K562 (cell line): ENCODE measurements around the gene SHANK1. TPM values are rescaled to one million over a fixed set of nuclear protein-coding genes. Genes with fewer than 3 reads are reported as not detected.

Experiments used
- ATAC-seq: fragments of 200-7000 bp; cut with Tn5 transposase; 3 replicates; pipeline ENCODE4 v1.9.1; 2020; ENCODE audit warnings: moderate library complexity
- BruUV-seq: library from RNA; stranded (reverse); fragments of 400-500 nt; replicated peaks from 2 replicates; lab custom pipeline; 2021; lab: Mats Ljungman, UMichigan
- CTCF ChIA-PET: fragments of 300-600 bp; formaldehyde crosslinking; extraction: SDS; loops from one replicate; lab custom pipeline; 2021; ENCODE audit warnings: low intra/inter-chr PET ratio; lab: Yijun Ruan, JAX
- POLR2A ChIA-PET: fragments of 300-600, 350-650 bp; sonication (Branson Sonifier 250); formaldehyde crosslinking; extraction: SDS; loops from one replicate; lab custom pipeline; 2021; ENCODE audit warnings: antibody characterized with exemption, inconsistent platforms; lab: Yijun Ruan, JAX
- DNase-seq, 4 experiments: peaks; one replicate each; pipeline versions ENCODE4 v3.0.0 to v3.0.0-alpha.2; 2011 to 2018; ENCODE audit warnings: low spot score in 3 of 4, mixed read lengths in 3 of 4; ENCODE audit errors: extremely low read depth in 1 of 4
- FAIRE-seq: peaks from 2 replicates; lab custom pipeline; 2011; peaks lifted over from hg19 to GRCh38; lab: Jason Lieb, UNC
- H2AFZ ChIP-seq: 2 replicates; pipeline ENCODE4 v1.6.0; 2011; ENCODE audit warnings: low read depth, low read length, control low read depth, inconsistent platforms
- H3K27ac ChIP-seq: fragments of 200-600 bp; 3 replicates; pipeline ENCODE4 v1.8.0; 2011; ENCODE audit warnings: low read depth, mild to moderate bottlenecking, control low read depth, inconsistent platforms, low read length, moderate library complexity, mixed read lengths; ENCODE audit errors: extremely low read depth
- H3K27me3 ChIP-seq, 2 experiments: fragments of 300-600 bp in 1 of 2; 2 replicates in 1 of 2; 3 replicates in 1 of 2; pipeline versions ENCODE4 v1.6.0 to v1.8.0; 2011; ENCODE audit warnings: inconsistent platforms in 2 of 2, low read length in 2 of 2, mild to moderate bottlenecking in 1 of 2, mixed read lengths in 1 of 2, moderate library complexity in 1 of 2; ENCODE audit not compliant: control insufficient read depth in 2 of 2, insufficient read depth in 2 of 2
- H3K36me3 ChIP-seq: fragments of 300-600 bp; 3 replicates; pipeline ENCODE4 v1.8.0; 2011; ENCODE audit warnings: mild to moderate bottlenecking, low read length, inconsistent platforms; ENCODE audit not compliant: control insufficient read depth, insufficient read depth
- H3K4me1 ChIP-seq, 2 experiments: fragments of 200-600 bp in 1 of 2; replicated peaks in 1 of 2; 2 replicates in 1 of 2; 3 replicates in 1 of 2; pipeline versions ENCODE4 v1.5.1 to v1.8.0; 2011; ENCODE audit warnings: inconsistent platforms in 2 of 2, low read length in 2 of 2, mild to moderate bottlenecking in 1 of 2, mixed read lengths in 1 of 2, moderate library complexity in 1 of 2; ENCODE audit not compliant: control insufficient read depth in 2 of 2, insufficient read depth in 2 of 2
- H3K4me2 ChIP-seq: 2 replicates; pipeline ENCODE4 v1.6.1; 2011; ENCODE audit warnings: low read length, control low read depth, inconsistent platforms, mixed read lengths; ENCODE audit not compliant: insufficient read depth
- H3K4me3 ChIP-seq: fragments of 200-600 bp; sonication (generic), shearing (Covaris generic); 2 replicates; pipeline ENCODE4 v1.5.1; 2016; ENCODE audit warnings: control low read depth, inconsistent platforms
- H3K79me2 ChIP-seq: fragments of 200-600 bp; 3 replicates; pipeline ENCODE4 v1.8.0; 2011; ENCODE audit warnings: low read length, inconsistent platforms; ENCODE audit not compliant: control insufficient read depth, insufficient read depth
- H3K9ac ChIP-seq, 2 experiments: 2 replicates each; pipeline versions ENCODE4 v1.6.0 to v1.6.1; 2011; ENCODE audit warnings: low read depth in 2 of 2, low read length in 2 of 2, control low read depth in 1 of 2, inconsistent platforms in 1 of 2, mild to moderate bottlenecking in 1 of 2, mixed read lengths in 1 of 2; ENCODE audit not compliant: insufficient read depth in 1 of 2
- H3K9me1 ChIP-seq: one replicate; pipeline ENCODE4 v1.6.0; 2011; ENCODE audit warnings: inconsistent platforms, mild to moderate bottlenecking, low read length, moderate library complexity; ENCODE audit not compliant: control insufficient read depth, insufficient read depth
- H3K9me3 ChIP-seq: replicated peaks from 2 replicates; pipeline ENCODE4 v1.5.1; 2011; ENCODE audit warnings: low read depth, low read length, inconsistent platforms; ENCODE audit not compliant: control insufficient read depth, insufficient read depth
- H4K20me1 ChIP-seq: replicated peaks from 2 replicates; pipeline ENCODE4 v1.6.1; 2011; ENCODE audit warnings: low read length, inconsistent platforms, mixed read lengths; ENCODE audit not compliant: control insufficient read depth, insufficient read depth
- ADNP ChIP-seq: fragments of 200-800 bp; sonication (Bioruptor generic); IDR thresholded peaks from 2 replicates; pipeline ENCODE4 v1.6.1; 2016; ENCODE audit warnings: missing genetic modification characterization, missing compliant biosample characterization
- ARID4B ChIP-seq: sonication (generic); formaldehyde crosslinking; IDR thresholded peaks from 2 replicates; pipeline ENCODE4 v1.8.0; 2022; ENCODE audit warnings: mild to moderate bottlenecking, missing genetic modification reagents
- ATF7 ChIP-seq: fragments of 450-650 bp; IDR thresholded peaks from 2 replicates; pipeline ENCODE4 v1.7.1; 2014; ENCODE audit warnings: mild to moderate bottlenecking, moderate library complexity
- CEBPB ChIP-seq: fragments of 450-650 bp; IDR thresholded peaks from 2 replicates; pipeline ENCODE4 v1.6.1; 2016; ENCODE audit warnings: missing genetic modification characterization, missing compliant biosample characterization
- ELK1 ChIP-seq: sonication (generic); formaldehyde crosslinking; IDR thresholded peaks from 2 replicates; pipeline ENCODE4 v1.8.1; 2022; ENCODE audit warnings: missing genetic modification reagents
- GABPA ChIP-seq: fragments of 200-800 bp; sonication (Bioruptor generic); conservative IDR thresholded peaks from 2 replicates; pipeline ENCODE4 v1.6.1; 2016; ENCODE audit warnings: low read depth, missing genetic modification characterization, missing compliant biosample characterization
- HLTF ChIP-seq: fragments of 450-650 bp; IDR thresholded peaks from 2 replicates; pipeline ENCODE4 v1.6.1; 2016
- HMGN3 ChIP-seq: IDR thresholded peaks from 2 replicates; pipeline ENCODE4 v1.6.1; 2011; ENCODE audit warnings: borderline replicate concordance, low read depth, mild to moderate bottlenecking, mixed read lengths, low read length; ENCODE audit not compliant: insufficient read length; ENCODE audit errors: extremely low read depth
- MEIS2 ChIP-seq: fragments of 450-650 bp; IDR thresholded peaks from 2 replicates; pipeline ENCODE4 v1.6.1; 2014; ENCODE audit warnings: mild to moderate bottlenecking; ENCODE audit not compliant: partially characterized antibody
- NCOA6 ChIP-seq: fragments of 450-650 bp; IDR thresholded peaks from 2 replicates; pipeline ENCODE4 v1.6.1; 2017; ENCODE audit warnings: mild to moderate bottlenecking
- PKNOX1 ChIP-seq: fragments of 450-650 bp; IDR thresholded peaks from 2 replicates; pipeline ENCODE4 v1.6.1; 2016
- SMC3 ChIP-seq: conservative IDR thresholded peaks from 2 replicates; pipeline ENCODE4 v1.6.1; 2011; ENCODE audit warnings: low read depth, low read length, improper control_type of control experiment; ENCODE audit not compliant: insufficient read depth
- SRSF9 ChIP-seq: fragments of 200-400 bp; formaldehyde crosslinking; IDR thresholded peaks from 2 replicates; pipeline ENCODE4 v1.6.1; 2017; ENCODE audit warnings: low read depth, low read length, borderline replicate concordance
- ZNF12 ChIP-seq: sonication (generic); formaldehyde crosslinking; IDR thresholded peaks from 2 replicates; pipeline ENCODE4 v1.4.0; 2020; ENCODE audit warnings: mild to moderate bottlenecking, missing genetic modification reagents
- ZNF165 ChIP-seq: fragments of 250-450 bp; sonication (Bioruptor Pico); IDR thresholded peaks from 2 replicates; pipeline ENCODE4 v1.4.0; 2020; ENCODE audit warnings: borderline replicate concordance
- ZNF316 ChIP-seq: fragments of 450-650 bp; IDR thresholded peaks from 2 replicates; pipeline ENCODE4 v1.6.1; 2016
- ZNF766 ChIP-seq: fragments of 200-800 bp; sonication (Bioruptor generic); conservative IDR thresholded peaks from 2 replicates; pipeline ENCODE4 v1.6.1; 2016; ENCODE audit warnings: missing genetic modification characterization, missing compliant biosample characterization
- WGBS: fragments of 100-300 bp; shearing (Covaris generic); methylation state at CpG from one replicate; pipeline ENCODE4 v1.1.6; 2016; ENCODE audit warnings: low coverage, mixed read lengths; ENCODE audit not compliant: insufficient coverage; ENCODE audit errors: missing lambda C conversion rate; 5-methylcytosine and 5-hydroxymethylcytosine counted together
- in situ Hi-C: fragments of 300-500 bp; cut with MboI; formaldehyde crosslinking; loops from 4 replicates; pipeline ENCODE4 v1.15.0; 2018; ENCODE audit warnings: inconsistent platforms, mixed read lengths
- intact Hi-C: fragments of 100-400 bp; cut with micrococcal nuclease; formaldehyde crosslinking; loops from 2 replicates; pipeline ENCODE4 v1.14.2; 2022
- polyA plus RNA-seq, 8 experiments: library from polyadenylated mRNA; depleted of rRNA in 4 of 8; stranded (reverse) in 5 of 8; unstranded in 3 of 8; fragments of >200 nt; fragmentation: Nextera tagmentation in 2 of 8; fragmentation: Illumina TruSeq in 1 of 8; extraction: Ambion mirVana in 2 of 8; extraction: Trizol in 1 of 8; gene quantifications; 2 replicates each; pipeline versions ENCODE4 v1.2.1 to v1.2.3, GENCODE V29; 2011 to 2014; ENCODE audit warnings: inconsistent platforms in 1 of 8, missing spikeins in 1 of 8
- total RNA-seq, 7 experiments: library from RNA; depleted of rRNA in 6 of 7; stranded (reverse); fragments of >200 nt in 6 of 7; fragmentation: Illumina TruSeq in 2 of 7; extraction: Trizol in 2 of 7; gene quantifications; 2 replicates each; pipeline versions ENCODE4 v1.2.1 to v1.2.3, GENCODE V29; 2011 to 2021; ENCODE audit warnings: low replicate concordance in 1 of 7

SHANK1 gene
- total and polyA plus RNA-seq, 9 of the 15 experiments (the other 6 are each of a cell fraction or from before 2014, with no cell fraction given): 0.33 to 1.3 (median 0.55) TPM; not detected in 2

- intact Hi-C loops (no loop called here), in situ Hi-C loops (no loop called here)
- no TSS peak for BruUV-seq
- no peak overlapping the region for H3K4me2 ChIP-seq
- peak overlapping the region; percentile 72; the same call in 1 of the 2 replicates for H2AFZ ChIP-seq
- peak overlapping the region in 1 of 2 experiments; percentile 4; a peak in 1 of 4 replicates for H3K9ac ChIP-seq
- H4K20me1 ChIP-seq: no peaks in the 10 kb centered on the region
- no peaks in the 10 kb centered on the region for H3K36me3 ChIP-seq
- 72% methylated on average over 5 of the region's 5 CpGs for WGBS
- FAIRE-seq (no peak), ATAC-seq (no peak), DNase-seq (no peak)
- no peak overlapping the region for H3K4me3 ChIP-seq
- H3K27ac ChIP-seq: no peak overlapping the region
- H3K27me3 ChIP-seq: no peaks in the 10 kb centered on the region
- CTCF ChIA-PET: no interaction called here
- no peaks in the 10 kb centered on the region for H3K9me3 ChIP-seq
- no peaks in the 10 kb centered on the region for H3K9me1 ChIP-seq
- POLR2A ChIA-PET: no interaction called here
- H3K79me2 ChIP-seq: no peaks in the 10 kb centered on the region
- peaks cover 12 to 18% of the 10 kb centered on the region in 2 experiments for H3K4me1 ChIP-seq
- TF ChIP-seq HLTF (no peak), MEIS2 (peak; percentile 90), ATF7 (no peak), SRSF9 (no peak), ARID4B (CRISPR knock-in tag) (no peak), CEBPB (tag) (peak; percentile 14; the same call in 1 of the 2 replicates), ADNP (tag) (0 out of 2 replicates have a peak, but pooled peaks have one; percentile 10), SMC3 (no peak), PKNOX1 (peak; percentile 57; the same call in 1 of the 2 replicates), NCOA6 (no peak), HMGN3 (no peak), ZNF165 (CRISPR knock-in tag) (no peak), ZNF316 (no peak), ZNF12 (CRISPR knock-in tag) (no peak), ZNF766 (0 out of 2 replicates have a peak, but pooled peaks have one; percentile 33), GABPA (0 out of 2 replicates have a peak, but pooled peaks have one; percentile 13), ELK1 (CRISPR knock-in tag) (no peak)
These were observed 48.7 kb upstream of the SHANK1 start for GRCh38 chr19:50768277-50768676.
